GM12875 (cell line): ENCODE results near the gene ISY1.

Source experiments
- H3K4me3 ChIP-seq: one replicate; pipeline ENCODE4 v1.5.1; 2011; ENCODE audit warnings: low read depth, low read length, control low read depth
- TF ChIP-seq, protein P1 (sequence below): IDR thresholded peaks from 2 replicates; pipeline ENCODE4 v1.5.1; 2011; ENCODE audit warnings: low read depth, mild to moderate bottlenecking, control low read depth, inconsistent platforms, low read length, moderate library complexity, borderline replicate concordance; ENCODE audit not compliant: insufficient read depth

Gene ISY1

DNA sequence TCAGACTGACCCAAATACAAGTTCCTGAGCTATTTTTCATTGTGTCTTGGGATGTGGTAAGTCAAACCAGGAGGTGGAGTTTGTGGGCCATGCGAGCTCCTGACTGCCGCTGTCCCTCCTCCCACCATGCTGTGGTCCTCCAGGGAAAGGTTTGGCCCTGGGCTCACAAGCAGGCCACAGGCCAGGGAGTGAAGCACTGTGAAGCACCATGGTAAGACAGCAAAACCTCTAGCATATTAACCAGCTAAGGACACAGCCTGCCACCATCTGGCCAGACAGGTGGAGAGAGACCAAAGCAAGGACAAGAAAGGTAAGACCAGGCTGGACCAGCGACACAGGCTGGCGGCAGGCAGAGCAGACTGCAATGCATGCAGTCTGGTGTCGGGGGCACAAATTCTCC, 54.5 kb downstream of the ISY1 start:
- no peak overlapping the region for H3K4me3 ChIP-seq
- TF ChIP-seq, protein P1, sequence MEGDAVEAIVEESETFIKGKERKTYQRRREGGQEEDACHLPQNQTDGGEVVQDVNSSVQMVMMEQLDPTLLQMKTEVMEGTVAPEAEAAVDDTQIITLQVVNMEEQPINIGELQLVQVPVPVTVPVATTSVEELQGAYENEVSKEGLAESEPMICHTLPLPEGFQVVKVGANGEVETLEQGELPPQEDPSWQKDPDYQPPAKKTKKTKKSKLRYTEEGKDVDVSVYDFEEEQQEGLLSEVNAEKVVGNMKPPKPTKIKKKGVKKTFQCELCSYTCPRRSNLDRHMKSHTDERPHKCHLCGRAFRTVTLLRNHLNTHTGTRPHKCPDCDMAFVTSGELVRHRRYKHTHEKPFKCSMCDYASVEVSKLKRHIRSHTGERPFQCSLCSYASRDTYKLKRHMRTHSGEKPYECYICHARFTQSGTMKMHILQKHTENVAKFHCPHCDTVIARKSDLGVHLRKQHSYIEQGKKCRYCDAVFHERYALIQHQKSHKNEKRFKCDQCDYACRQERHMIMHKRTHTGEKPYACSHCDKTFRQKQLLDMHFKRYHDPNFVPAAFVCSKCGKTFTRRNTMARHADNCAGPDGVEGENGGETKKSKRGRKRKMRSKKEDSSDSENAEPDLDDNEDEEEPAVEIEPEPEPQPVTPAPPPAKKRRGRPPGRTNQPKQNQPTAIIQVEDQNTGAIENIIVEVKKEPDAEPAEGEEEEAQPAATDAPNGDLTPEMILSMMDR: no peak

DNA sequence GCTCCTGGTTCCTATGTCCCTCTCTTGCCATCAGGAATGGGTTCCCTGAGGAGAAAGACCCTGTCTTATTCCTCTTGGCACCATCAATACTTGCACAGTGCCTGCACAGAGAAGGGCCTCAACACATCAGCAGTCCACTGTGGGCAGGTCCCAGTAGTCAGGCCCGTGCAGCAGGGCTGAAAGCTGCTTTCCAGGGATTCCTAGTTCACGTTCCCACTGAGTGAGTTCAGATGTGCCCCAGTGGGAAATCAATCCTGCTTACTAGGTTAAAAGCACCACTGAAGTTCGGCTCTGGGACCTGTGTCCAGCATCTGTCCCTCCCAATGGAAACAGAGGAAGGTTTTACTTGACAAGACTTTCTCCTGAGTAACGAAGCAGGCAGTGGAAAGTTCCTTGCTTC, 55.0 kb downstream of the ISY1 start:
- TF ChIP-seq, protein P1: no peak
- no peak overlapping the region for H3K4me3 ChIP-seq

DNA sequence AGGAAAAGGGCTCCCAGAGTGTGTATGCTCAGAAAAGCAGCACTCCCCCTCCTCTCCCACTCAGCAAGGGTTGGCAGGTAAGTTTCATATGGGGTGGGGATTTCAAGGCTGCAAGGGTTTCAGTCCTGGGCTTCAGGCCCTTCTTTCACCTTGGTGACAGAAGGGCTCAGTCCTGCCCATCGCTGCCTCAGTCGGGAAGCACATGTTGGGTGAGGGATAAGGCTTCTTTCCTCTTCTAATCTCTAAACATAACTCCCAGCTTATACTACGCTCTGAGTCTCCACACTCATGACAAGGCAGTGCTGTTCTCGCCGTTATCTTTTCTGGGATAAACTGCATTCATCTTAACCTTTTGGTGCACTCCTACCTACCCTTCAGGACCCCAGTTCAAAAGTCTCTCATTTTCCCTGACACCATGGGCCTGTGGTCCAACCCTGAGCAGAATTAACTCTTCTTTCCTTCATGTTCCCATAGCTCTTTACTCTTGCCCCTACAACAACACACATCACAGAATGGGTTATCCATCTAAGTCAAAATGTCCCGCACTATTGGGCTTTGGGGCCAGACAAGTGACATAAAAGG, 56.3 kb downstream of the ISY1 start:
- TF ChIP-seq, protein P1: no peak

DNA sequence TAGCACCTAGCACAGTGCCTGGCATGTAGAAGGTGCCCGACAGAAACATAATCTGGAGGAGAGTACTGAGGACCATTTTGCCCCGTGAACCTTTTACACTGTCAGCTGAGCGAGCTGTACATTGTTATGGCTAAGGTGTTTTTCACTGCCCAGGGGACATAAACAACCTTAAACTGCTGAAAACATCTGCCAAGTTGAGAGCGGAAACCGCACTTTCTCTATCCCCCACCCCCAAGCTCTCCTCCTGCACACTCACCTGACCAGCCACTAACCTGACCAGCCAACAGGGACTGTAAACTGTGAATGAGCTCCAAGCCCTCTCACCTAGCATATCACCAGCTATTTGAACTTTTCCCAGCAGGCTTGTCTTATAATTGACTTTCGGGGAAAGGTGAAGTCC, 56.8 kb downstream of the ISY1 start:
- TF ChIP-seq, protein P1: no peak
- no peak overlapping the region for H3K4me3 ChIP-seq

More for the DNA sequence above, 56.3 kb downstream of the ISY1 start:
- no peak overlapping the region for H3K4me3 ChIP-seq

DNA sequence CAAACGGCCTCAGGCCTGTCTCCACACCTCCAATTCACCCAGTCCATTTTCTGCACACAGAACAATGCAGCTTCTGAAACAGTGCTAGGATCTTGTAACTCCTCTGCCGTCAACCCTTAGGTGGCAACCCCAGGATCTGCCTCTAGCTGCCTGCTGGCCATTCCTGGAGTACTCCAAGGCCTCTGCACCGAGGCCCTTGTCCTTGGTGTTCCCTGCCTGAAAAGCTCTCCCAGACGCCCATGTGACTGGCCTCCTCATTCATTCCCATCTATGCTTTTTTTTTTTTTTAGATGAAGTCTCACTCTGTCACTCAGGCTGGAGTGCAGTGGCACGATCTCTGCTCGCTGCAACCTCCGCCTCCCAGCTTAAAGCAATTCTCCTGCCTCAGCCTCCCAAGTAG, 57.6 kb downstream of the ISY1 start:
- TF ChIP-seq, protein P1: no peak
- no peak overlapping the region for H3K4me3 ChIP-seq

DNA sequence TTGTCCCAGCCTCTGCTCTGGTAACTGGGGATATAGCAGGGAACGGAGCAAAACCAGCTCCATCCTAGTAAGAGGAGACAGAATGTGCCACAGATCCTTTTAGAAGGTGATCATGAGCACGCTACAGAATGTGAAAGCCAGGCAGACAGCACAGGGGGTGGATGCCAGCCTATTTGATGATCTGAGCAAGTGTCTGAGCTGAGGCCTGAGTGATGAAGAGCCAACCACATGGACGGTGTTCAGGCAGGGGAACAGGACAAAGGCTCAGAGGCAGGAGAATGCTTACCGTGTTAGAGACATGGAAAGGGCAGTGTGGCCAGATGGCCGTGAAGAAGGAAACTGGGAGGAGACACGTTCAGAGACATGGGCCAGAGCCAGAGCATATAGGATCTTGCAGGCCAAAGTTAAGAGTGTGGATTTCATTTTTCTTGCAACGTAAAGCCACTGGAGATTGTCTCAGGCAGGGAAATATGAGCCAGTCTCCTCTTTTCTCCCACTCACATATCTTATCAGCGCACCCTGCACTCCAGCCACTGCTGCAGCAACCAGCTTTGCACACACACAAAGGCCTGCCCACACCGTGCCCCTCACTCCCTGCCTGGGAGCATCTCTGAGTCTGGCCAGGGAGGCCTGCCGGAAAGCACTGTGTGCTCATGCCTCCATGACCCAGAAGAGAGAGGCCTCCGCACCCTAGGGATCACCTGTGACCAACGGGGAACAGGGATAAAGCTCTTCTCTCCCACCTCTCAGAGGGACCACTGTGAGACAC, 59.3 kb downstream of the ISY1 start:
- TF ChIP-seq, protein P1: no peak
- H3K4me3 ChIP-seq: no peak overlapping the region

DNA sequence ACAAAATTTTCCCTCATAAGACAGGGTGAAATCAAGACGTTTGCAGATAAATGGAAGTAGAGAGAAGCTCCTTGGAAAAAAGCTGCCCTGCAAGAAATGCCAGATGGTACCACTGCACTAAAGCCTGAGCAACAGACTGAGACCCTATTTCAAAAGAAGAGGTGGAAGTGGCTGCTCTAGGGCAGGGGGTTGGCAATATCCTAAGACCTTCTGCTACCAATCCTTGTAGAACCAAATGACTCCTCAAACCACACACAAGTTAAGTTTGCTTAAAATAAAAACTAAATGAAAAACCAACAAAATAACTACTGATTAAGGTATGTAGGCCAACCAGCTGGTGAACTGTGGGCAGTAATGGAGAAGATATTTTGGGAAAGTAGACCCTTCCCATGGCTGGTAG, 60.6 kb downstream of the ISY1 start:
- H3K4me3 ChIP-seq: no peak overlapping the region
- TF ChIP-seq, protein P1: no peak
